Posterior vena cava (tissue), 2 donors: ENCODE data around the gene TAX1BP1. TPM values are rescaled to one million over a fixed set of nuclear protein-coding genes. Genes with fewer than 3 reads are reported as not detected.
A peak's percentile ranks its signal among the peaks of the same experiment; 100 is the strongest.

Experiments
- DNase-seq: peaks from one replicate; pipeline ENCODE4 v3.0.0-alpha.2; 2020; ENCODE audit warnings: low spot score
- intact Hi-C, 2 donors: fragments of 100-400 bp; cut with DNase I; formaldehyde crosslinking; loops; one replicate each; pipeline versions ENCODE4 v1.14.1 to v1.14.2; 2022 to 2023
- long read RNA-seq, 2 donors: library from polyadenylated mRNA; unstranded; transcript quantifications; one replicate each; pipeline ENCODE4 v2.0.0, GENCODE V29; 2020 to 2021
- total RNA-seq, 2 donors: library from RNA; stranded (reverse); fragmentation: NEBNext Ultra II Directional; extraction: Animal tissue kit (Norgen Biotek cat#: 25700); gene quantifications; one replicate each; pipeline ENCODE4 v1.2.1, GENCODE V29; 2021
- donor health status: DM: yes; HTN: yes; CAD: no.
- donor health status: DM: yes; HTN: yes; CAD: no.

TAX1BP1 gene
- total RNA-seq = 100 to 1,000 TPM in 1 of 2 donors, 10 to 100 TPM in 1; 93.0 to 131 TPM
- long read RNA-seq, donor 1, transcript TAX1BP1-202 (17 exons, 2,892 nt) = minor isoform, 20 of 96 reads
- long read RNA-seq, donor 1, transcript TAX1BP1-201 (17 exons, 2,478 nt) = major isoform, 47 of 96 reads
- long read RNA-seq, donor 1, partial matches to known transcripts = 20 of 96 reads
- long read RNA-seq, donor 1, other reads (novel, unspliced or antisense) = 9 of 96 reads
- long read RNA-seq, donor 2, transcript TAX1BP1-202 (17 exons, 2,892 nt) = minor isoform, 15 of 275 reads
- long read RNA-seq, donor 2, transcript TAX1BP1-201 (17 exons, 2,478 nt) = major isoform, 84 of 275 reads
- long read RNA-seq, donor 2, partial matches to known transcripts = 149 of 275 reads
- long read RNA-seq, donor 2, other reads (novel, unspliced or antisense) = 25 of 275 reads

- DNase-seq = peak; percentile 99
- intact Hi-C loops = loop anchor here in 1 of 2 donors (10.0 kb wide), 1 partner anchor 65 kb away; no protein-coding TSS in a partner anchor
Observed at GRCh38 chr7:27739909-27740448, at the start of gene TAX1BP1. TAX1BP1 (plus strand) TSS chr7:27740162; CDS start chr7:27748525, 8,363 bp downstream.

GRCh38 chr7:27690649-27691048 is 49.3 kb upstream of the TAX1BP1 start:
- intact Hi-C loops = no loop called here
- no peak for DNase-seq

DNA sequence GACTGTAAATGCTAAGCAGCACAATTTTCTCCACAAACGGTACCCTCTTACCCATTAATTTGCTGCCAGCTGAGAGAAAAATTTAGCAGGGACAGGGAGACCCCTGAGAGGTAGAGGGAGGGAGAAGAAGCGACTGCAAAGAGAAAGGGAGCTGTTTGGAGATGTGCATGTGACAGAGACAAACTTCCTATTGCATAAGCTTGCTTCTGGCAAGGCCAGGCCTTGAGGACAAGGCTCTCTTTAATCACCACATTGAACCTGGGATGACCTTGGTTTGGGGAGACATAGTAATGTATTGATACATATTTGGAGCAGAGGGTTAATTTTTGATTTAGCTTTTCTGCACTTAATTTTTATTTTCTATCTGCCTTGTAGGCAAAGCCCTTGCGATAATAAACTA is 46.2 kb upstream of the TAX1BP1 start:
- intact Hi-C loops = no loop called here
- DNase-seq = no peak

GRCh38 chr7:27695096-27695495 is 44.9 kb upstream of the TAX1BP1 start:
- no peak for DNase-seq
- intact Hi-C loops = no loop called here

DNA sequence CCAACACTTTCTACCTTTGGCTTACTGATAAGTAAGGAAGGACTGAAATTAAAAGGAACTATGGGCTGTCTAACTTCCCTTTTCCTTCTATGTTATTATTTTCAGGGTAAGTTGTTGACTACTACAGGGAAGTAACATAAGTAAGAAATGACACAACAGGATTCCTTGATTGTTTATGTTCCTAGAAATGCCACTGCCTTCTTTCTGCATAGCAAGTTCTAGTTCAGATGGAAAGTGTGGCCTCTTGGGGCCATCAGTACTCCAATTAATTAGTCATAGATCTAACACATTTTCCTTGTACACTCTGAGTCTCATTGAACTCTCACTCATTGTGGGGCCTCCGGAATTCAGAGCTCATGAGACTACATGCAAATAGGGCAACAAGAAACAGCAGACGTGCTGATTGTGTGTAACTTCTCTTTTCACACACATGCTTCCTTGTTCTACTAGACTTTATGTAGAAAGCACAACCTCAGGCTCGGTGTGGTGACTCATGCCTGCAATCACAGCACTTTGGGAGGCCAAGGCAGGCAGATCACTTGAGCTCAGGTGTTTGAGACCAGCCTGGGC is 42.0 kb upstream of the TAX1BP1 start:
- no peak for DNase-seq
- intact Hi-C loops = no loop called here

GRCh38 chr7:27699751-27700150 is 40.2 kb upstream of the TAX1BP1 start:
- no peak for DNase-seq
- intact Hi-C loops = no loop called here

DNA sequence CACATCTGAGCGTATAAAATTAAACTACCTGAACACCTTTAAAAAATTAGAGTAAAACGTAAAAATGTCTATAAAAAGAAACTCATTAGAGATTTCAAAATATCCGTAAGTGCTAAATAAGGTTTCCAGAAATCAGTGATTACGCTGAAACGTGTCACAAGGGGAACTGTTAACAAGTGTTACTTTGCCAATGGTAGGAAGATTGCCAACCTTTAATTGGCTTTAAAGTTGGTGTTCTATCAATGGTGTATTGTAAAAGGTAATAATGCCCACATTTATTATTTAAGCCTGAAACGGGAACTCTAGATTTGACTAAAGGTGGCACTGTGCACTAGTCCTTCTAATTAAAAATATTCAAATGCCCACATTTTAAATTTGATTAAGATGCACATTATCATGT is 39.5 kb upstream of the TAX1BP1 start:
- intact Hi-C loops = no loop called here
- DNase-seq = no peak

DNA sequence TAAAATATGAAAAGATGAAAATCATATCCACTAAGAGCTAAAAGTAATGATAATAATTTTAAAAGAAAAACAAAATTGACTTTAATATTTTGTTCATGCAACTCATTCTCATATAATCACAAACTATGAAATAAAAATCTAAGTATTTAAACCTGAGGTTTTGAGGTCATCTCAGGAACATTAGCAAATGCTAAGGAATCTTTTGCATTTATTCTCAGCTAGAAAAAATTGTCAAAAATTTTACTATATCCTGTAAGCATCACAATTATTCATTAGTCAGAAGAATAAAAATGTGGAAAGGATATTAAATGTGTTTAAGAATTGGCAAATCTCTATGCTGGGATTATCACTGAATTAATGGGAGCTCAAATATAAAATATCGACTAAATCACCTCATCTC is 36.8 kb upstream of the TAX1BP1 start:
- intact Hi-C loops = no loop called here
- DNase-seq = no peak

GRCh38 chr7:27704422-27705199 is 35.4 kb upstream of the TAX1BP1 start:
- DNase-seq = no peak
- intact Hi-C loops = no loop called here

DNA sequence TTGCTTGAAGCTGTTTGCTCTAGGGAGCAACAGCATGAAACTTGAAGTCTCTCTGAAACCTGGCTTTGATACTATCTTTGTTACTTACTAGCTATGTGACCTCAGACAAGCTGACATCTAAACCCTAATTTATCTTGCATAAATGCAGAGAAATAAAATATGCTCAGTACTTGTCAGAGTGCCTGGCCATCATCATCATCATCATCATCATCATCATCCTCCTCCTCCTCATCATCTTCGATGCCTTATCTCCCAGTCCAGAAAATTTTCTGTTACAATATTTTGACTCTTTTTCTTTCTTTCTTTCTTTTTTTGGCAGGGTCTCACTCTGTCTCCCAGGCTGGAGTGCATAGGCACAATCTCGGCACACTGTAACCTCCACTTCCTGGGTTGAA is 34.8 kb upstream of the TAX1BP1 start:
- intact Hi-C loops = no loop called here
- no peak for DNase-seq

GRCh38 chr7:27708485-27708884 is 31.5 kb upstream of the TAX1BP1 start:
- intact Hi-C loops = no loop called here
- no peak for DNase-seq

DNA sequence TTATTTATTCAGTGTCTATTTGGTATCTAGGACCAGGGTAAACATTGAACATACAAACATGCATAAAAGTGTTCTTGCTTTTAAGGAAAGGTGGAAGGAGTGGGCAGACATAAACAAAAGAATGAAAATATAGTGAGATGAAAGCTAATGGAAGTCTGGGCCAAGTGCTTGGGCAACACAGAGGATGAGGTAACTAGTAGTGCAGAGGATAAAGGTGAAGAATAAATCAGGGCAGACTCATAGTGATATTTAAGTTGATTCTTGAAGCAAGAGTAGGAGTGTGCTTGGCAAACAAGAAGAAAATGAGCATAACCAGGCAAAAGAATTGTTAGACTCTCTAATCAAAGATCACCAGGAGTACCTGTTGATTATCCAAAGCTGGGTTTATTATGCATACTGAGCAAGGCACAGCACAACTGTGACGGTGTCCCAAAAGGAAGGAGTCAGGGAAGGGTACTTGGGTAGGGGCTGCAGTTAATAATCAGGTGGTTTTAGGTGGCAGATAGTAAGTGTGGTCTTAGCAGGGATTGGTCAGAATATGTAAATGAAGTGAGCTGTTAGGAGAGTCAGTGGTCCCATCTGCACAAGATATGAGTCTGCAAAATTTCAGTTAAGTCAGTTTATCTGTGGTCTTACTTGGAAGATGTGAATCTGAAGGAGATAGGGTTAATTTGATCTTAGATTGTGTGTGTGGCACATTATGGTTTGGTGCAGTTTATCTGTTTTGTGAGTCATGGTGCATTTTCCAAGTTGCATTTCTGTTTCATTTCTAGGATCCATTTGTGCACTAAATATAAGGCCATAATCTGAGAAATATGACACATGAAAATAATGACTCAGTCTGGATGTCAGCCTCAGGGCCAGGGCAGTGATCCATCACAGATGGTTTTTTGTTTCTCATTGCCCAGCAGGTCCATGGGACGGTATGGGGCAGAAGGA is 30.6 kb upstream of the TAX1BP1 start:
- intact Hi-C loops = no loop called here
- DNase-seq = no peak

DNA sequence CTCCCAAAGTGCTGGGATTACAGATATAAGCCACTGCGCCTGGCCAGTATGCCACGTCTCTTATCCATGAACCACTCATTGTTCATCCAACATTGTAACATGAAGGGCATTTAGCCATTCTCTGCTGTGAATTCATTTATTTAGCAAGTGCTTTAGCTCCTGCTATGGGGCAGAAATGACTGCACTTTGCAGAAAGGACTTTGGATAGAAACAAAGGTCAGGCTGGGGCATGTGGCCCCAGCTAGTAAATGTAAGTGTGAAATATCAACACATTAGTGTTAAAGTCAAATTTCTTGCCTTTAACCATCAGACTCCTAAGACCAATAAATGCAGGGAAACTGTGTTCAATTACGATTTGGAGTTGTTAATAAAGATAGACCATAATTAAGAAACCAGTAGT is 27.7 kb upstream of the TAX1BP1 start:
- intact Hi-C loops = no loop called here
- DNase-seq = no peak

DNA sequence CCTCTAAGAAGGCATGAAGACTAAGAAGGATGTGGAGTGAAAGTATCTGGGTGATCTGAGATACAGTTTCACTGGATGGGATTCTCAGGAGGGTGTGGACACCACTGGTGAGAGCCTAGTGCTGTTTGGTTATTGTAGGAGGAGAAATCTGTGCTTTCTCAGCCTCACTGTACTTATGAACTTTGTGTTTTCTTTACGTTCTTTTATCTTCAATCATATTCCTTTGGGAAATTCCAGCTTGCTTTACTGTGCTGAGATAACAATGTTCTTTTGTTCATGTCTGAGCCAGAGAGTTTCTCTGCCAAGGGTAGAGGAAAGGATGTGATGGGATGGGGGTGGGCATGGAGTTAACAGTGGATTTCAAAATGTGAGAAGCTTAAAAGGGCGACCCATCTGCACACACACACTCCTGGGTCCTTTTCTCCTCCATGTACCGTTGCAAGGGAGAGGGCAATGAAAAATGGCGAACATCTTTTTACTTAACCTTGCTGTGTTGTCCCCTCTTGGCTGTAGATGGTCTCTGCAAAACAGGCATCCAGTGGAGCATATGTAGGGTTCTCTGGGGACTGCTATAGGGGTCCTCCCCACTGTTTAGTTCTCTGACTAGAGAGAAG is 25.0 kb upstream of the TAX1BP1 start:
- intact Hi-C loops = loop anchor here in 1 of 2 donors (5.0 kb wide), 1 partner anchor 48 kb away; no protein-coding TSS in a partner anchor

GRCh38 chr7:27723085-27723484 is 16.9 kb upstream of the TAX1BP1 start:
- no peak for DNase-seq
- intact Hi-C loops = no loop called here

More for the DNA sequence above, 25.0 kb upstream of the TAX1BP1 start:
- no peak for DNase-seq

GRCh38 chr7:27727058-27727457 is 12.9 kb upstream of the TAX1BP1 start:
- DNase-seq = no peak
- intact Hi-C loops = no loop called here

- DNase-seq = no peak
- intact Hi-C loops = loop anchor here in 1 of 2 donors (10.0 kb wide), 1 partner anchor 55 kb away; no protein-coding TSS in a partner anchor
Observed at GRCh38 chr7:27730112-27730511, 9.8 kb upstream of the TAX1BP1 start.

DNA sequence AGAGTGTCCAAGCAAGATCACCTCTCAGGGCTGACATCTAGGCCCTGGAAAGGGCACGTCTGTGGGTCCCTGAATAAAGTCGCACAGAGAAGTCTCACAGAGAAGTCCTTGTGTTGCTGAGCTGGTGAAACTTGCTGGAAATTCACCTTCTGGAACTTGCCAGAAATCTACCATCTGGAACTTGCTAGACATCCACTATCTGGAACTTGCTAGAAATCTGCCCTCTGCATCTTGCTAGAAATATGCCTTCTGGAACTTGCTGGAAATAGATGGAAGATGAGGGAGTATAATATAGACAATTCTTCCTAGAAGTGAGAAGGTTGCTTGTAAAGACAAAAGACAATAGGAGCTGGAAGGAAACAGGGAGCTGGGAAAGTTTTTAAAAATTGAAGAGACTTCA is 5.4 kb upstream of the TAX1BP1 start:
- no peak for DNase-seq
- intact Hi-C loops = loop anchor here in 1 of 2 donors (10.0 kb wide), 1 partner anchor 60 kb away; no protein-coding TSS in a partner anchor
